ENCODE measurements around the gene PLCB1. TPM values are rescaled to one million over a fixed set of nuclear protein-coding genes. Genes with fewer than 3 reads are reported as not detected.

The PLCB1 gene
- total and polyA plus RNA-seq, 10 of the 15 experiments (the other 5 are each of a cell fraction or from before 2014, with no cell fraction given), result 0.05 to 5.3 (median 0.17) TPM; not detected in 1

- POLR2A ChIA-PET, result no interaction called here
- no peaks in the 10 kb centered on the region for H3K4me1 ChIP-seq (ENCODE audit: control insufficient read depth, insufficient read depth, low read length)
- CTCF ChIA-PET, result interaction anchor here (1.0 kb wide), 1 partner anchor 20 kb away, joined by 3 read pairs; no protein-coding TSS in a partner anchor
- SMC1A ChIA-PET (ENCODE audit: uncharacterized antibody, unreplicated experiment), result no interaction called here
- H3K27me3 ChIP-seq (replicated peaks in 1 of 2; ENCODE audit: control insufficient read depth in 2 of 2, insufficient read depth in 2 of 2, low read length in 1 of 2), result no peaks in the 10 kb centered on the region
- no peak overlapping the region for H3K27ac ChIP-seq (ENCODE audit: control insufficient read depth, insufficient read depth)
- 45% methylated on average over 5 of the region's 5 CpGs for whole genome bisulfite sequencing (ENCODE audit: insufficient coverage, insufficient replicate concordance, low lambda C conversion rate, missing lambda C conversion rate)
- H3K9me3 ChIP-seq (replicated peaks; ENCODE audit: control insufficient read depth, insufficient read depth, low read length), result no peaks in the 10 kb centered on the region
- ATAC-seq (no peak), FAIRE-seq (no peak), DNase-seq (ENCODE audit: low read depth, low spot score) (no peak)
- intact Hi-C loops (cut with micrococcal nuclease; ENCODE audit: unreplicated experiment), result no loop called here
- in situ Hi-C loops (cut with MboI), result no loop called here
- no peak overlapping the region for H3K4me3 ChIP-seq
- no peak overlapping the region for H3K4me2 ChIP-seq (ENCODE audit: control insufficient read depth, insufficient read depth)
- TF ChIP-seq TBL1XR1 (IDR thresholded peaks at IDR 0.05; ENCODE audit: low read depth, low read length), result no peak
- TF ChIP-seq GABPA (IDR thresholded peaks at IDR 0.05; ENCODE audit: low read depth), result no peak
- RAD21 ChIA-PET (ENCODE audit: unreplicated experiment), result no interaction called here
- no peak overlapping the region for H2AFZ ChIP-seq (ENCODE audit: control insufficient read depth, low read depth, low read length)
- no peaks in the 10 kb centered on the region for H3K79me2 ChIP-seq (ENCODE audit: control insufficient read depth, insufficient read depth, low read length)
- no TSS peak for BruUV-seq (replicated peaks)
- H3K36me3 ChIP-seq (ENCODE audit: control insufficient read depth in 2 of 2, insufficient read depth in 2 of 2, low read length in 1 of 2), result no peaks in the 10 kb centered on the region
- no peak overlapping the region for H3K9ac ChIP-seq (ENCODE audit: control insufficient read depth, insufficient read depth, low read length)
- no peaks in the 10 kb centered on the region for H4K20me1 ChIP-seq (ENCODE audit: control insufficient read depth, insufficient read depth)
These were observed 530.4 kb downstream of the PLCB1 start for GRCh38 chr20:8662433-8662954.

DNA sequence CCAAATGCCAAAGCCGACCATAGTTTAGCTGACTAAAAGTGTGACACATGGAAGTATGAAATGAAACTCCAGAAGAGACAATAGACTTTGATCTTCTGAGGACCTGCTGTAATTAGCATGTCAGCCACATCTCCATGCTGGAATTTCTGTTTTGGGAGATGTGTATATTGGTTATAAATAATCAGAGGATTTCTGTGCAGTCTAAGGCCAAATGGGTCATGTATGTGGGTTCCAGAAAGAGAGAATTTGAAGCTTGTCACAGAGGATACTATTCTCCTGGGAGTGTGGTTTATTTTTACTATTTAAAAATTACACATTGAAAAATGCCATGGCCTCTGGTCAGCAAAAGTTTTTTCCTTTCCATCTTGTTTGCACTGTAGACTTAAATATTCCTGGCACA is 531.4 kb downstream of the PLCB1 start:
- WGBS (ENCODE audit: insufficient coverage, insufficient replicate concordance, low lambda C conversion rate, missing lambda C conversion rate), result 0% methylated on average over 1 of the region's 1 CpG
- POLR2A ChIA-PET, result no interaction called here
- no peak overlapping the region for H3K9ac ChIP-seq (ENCODE audit: control insufficient read depth, insufficient read depth, low read length)
- in situ Hi-C loops (cut with MboI) (no loop called here), intact Hi-C loops (cut with micrococcal nuclease; ENCODE audit: unreplicated experiment) (no loop called here)
- H3K4me2 ChIP-seq (ENCODE audit: control insufficient read depth, insufficient read depth), result no peak overlapping the region
- BruUV-seq (replicated peaks), result no TSS peak
- CTCF ChIA-PET, result interaction anchor here (0.8 to 1.4 kb wide), 4 partner anchors 9 to 273 kb away, joined by 3 to 4 read pairs (median 3); no protein-coding TSS in a partner anchor
- FAIRE-seq (no peak), DNase-seq (ENCODE audit: low read depth, low spot score) (no peak), ATAC-seq (no peak)
- no peak for TF ChIP-seq ZNF274 (IDR thresholded peaks at IDR 0.05; ENCODE audit: insufficient read depth, insufficient read length)
- TF ChIP-seq, protein P1, sequence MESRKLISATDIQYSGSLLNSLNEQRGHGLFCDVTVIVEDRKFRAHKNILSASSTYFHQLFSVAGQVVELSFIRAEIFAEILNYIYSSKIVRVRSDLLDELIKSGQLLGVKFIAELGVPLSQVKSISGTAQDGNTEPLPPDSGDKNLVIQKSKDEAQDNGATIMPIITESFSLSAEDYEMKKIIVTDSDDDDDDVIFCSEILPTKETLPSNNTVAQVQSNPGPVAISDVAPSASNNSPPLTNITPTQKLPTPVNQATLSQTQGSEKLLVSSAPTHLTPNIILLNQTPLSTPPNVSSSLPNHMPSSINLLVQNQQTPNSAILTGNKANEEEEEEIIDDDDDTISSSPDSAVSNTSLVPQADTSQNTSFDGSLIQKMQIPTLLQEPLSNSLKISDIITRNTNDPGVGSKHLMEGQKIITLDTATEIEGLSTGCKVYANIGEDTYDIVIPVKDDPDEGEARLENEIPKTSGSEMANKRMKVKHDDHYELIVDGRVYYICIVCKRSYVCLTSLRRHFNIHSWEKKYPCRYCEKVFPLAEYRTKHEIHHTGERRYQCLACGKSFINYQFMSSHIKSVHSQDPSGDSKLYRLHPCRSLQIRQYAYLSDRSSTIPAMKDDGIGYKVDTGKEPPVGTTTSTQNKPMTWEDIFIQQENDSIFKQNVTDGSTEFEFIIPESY (IDR thresholded peaks at IDR 0.05), result no peak
- TF ChIP-seq JUND (IDR thresholded peaks at IDR 0.05; ENCODE audit: low read depth, low read length), result no peak
- TF ChIP-seq ZBTB11 (CRISPR knock-in tag; IDR thresholded peaks at IDR 0.05), result no peak
- TF ChIP-seq GABPA (IDR thresholded peaks at IDR 0.05; ENCODE audit: low read depth), result no peak
- TF ChIP-seq HDAC2 (IDR thresholded peaks at IDR 0.05), result no peak
- no peaks in the 10 kb centered on the region for H3K79me2 ChIP-seq (ENCODE audit: control insufficient read depth, insufficient read depth, low read length)
- H3K4me3 ChIP-seq, result no peak overlapping the region
- no peak overlapping the region for H2AFZ ChIP-seq (ENCODE audit: control insufficient read depth, low read depth, low read length)
- no peaks in the 10 kb centered on the region for H3K4me1 ChIP-seq (ENCODE audit: control insufficient read depth, insufficient read depth, low read length)
- SMC1A ChIA-PET (ENCODE audit: uncharacterized antibody, unreplicated experiment), result no interaction called here
- H4K20me1 ChIP-seq (ENCODE audit: control insufficient read depth, insufficient read depth), result no peaks in the 10 kb centered on the region
- H3K27me3 ChIP-seq (replicated peaks in 1 of 2; ENCODE audit: control insufficient read depth in 2 of 2, insufficient read depth in 2 of 2, low read length in 1 of 2), result no peaks in the 10 kb centered on the region
- H3K27ac ChIP-seq (ENCODE audit: control insufficient read depth, insufficient read depth), result no peak overlapping the region
- no peaks in the 10 kb centered on the region for H3K9me3 ChIP-seq (replicated peaks; ENCODE audit: control insufficient read depth, insufficient read depth, low read length)
- H3K36me3 ChIP-seq (ENCODE audit: control insufficient read depth in 2 of 2, insufficient read depth in 2 of 2, low read length in 1 of 2), result no peaks in the 10 kb centered on the region
- RAD21 ChIA-PET (ENCODE audit: unreplicated experiment), result interaction anchor here (0.7 kb wide), 1 partner anchor 727 kb away, joined by 3 read pairs; no protein-coding TSS in a partner anchor
